GM04504 (cell line): ENCODE results near the gene BAX.

ENCODE experiments used
- DNase-seq: peaks from one replicate; pipeline ENCODE4 v3.0.0-alpha.2; 2012; ENCODE audit warnings: low read depth

BAX gene

DNA sequence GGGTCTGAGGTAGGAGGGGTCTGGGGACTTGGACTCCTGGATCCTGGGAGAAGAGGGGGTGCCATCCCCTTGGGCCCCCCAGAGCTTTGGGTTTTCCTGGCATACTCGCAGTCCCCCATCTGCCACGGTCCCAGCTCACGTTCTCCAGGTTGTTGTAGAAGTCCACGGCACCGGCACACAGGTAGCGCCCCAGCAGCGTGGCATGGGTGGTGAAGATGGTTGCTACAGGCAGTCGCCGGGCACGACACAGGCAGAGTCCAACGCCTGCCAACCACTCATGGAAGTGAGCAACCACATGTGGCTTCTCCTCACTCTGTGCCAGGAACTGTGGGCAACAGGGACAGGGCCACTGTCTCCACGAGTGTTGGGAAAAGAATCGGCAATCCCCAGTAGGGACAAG, 31.0 kb downstream of the BAX start:
- no peak for DNase-seq

- no peak for DNase-seq
Measured at GRCh38 chr19:48986211-48986610, 31.5 kb downstream of the BAX start.

GRCh38 chr19:48987323-48987722, 32.6 kb downstream of the BAX start:
- no peak for DNase-seq

DNA sequence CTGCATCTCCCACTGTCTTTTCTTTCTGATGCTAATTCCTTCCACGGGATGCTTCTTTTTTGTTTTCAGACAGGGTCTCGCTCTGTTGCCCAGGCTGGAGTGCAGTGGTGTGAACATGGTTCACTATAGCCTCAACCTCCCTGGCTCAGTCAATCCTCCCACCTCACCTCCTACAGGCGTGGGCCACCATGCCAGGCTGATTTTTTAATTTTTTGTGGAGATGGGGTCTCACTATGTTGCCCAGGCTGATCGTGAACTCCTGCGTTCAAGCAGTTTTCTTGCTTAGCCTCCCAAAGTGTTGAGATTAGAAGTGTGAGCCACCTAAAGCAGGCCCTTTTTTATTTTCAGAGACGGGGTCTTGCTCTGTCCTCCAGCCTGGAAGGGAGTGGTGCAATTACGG, 33.6 kb downstream of the BAX start:
- DNase-seq: no peak

DNA sequence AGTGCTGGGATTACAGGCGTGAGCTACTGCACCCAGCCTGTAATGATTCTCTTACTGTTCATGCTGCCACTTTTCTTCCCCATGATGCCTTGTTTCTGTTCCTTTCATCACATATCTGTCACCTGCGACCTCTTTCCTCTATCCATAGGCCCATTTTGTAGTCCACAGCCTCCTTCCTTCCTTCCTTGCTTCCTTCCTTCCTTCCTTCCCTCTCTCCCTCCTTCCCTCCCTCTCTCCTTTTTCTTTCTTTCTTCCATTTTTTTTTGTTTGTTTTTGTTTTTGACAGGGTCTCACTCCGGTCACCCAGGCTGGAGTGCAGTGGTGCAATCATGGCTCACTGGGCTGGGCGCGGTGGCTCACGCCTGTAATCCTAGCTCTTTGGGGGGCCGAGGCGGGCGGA, 34.2 kb downstream of the BAX start:
- no peak for DNase-seq

DNA sequence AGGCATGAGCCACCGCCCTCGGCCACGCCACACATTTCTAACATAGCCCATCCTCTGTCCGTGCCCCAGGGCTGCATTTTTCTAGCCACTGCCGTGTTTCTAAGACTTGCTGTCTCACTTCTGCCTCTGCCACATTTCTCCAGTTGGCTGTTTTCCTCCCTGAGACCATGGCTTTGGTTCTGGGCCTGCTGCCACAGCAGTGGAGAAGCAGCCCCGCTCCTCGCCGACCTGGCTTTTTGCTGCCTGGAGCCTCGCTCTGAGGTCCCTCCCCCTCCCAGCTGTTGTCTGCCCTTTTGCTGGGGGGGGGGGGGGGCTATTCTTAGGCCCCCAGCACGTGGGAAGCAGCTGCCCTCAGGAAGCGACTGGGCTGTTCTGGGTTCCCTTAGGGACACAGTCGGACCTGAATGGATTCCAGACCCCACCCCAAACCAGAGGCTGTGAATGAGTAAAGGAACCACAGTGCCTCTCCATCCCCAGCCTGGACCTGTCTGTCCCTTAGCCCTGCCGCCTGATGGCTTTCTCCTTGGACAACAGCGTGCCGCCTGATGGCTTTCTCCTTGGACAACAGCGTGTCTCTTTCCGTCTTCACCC, 35.1 kb downstream of the BAX start:
- no peak for DNase-seq

DNA sequence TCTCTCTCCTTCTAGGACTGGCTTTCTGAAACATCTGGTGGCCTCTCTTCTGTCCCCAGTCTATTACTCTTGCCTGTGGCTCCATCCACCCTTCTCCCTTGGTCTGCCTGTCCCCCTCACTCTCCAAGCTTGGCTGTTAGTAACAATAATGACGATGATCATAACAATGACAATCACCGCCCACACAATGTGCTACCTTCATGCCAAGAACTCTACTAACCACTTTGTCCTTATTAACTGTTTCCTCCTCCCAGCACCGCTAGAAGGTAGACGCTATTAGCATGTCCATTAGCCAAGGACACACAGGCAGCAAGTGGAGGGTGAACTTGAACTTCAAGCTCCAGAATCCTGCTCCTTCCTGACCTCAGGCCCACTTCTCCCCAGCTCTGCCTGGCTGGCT, 35.7 kb downstream of the BAX start:
- no peak for DNase-seq

DNA sequence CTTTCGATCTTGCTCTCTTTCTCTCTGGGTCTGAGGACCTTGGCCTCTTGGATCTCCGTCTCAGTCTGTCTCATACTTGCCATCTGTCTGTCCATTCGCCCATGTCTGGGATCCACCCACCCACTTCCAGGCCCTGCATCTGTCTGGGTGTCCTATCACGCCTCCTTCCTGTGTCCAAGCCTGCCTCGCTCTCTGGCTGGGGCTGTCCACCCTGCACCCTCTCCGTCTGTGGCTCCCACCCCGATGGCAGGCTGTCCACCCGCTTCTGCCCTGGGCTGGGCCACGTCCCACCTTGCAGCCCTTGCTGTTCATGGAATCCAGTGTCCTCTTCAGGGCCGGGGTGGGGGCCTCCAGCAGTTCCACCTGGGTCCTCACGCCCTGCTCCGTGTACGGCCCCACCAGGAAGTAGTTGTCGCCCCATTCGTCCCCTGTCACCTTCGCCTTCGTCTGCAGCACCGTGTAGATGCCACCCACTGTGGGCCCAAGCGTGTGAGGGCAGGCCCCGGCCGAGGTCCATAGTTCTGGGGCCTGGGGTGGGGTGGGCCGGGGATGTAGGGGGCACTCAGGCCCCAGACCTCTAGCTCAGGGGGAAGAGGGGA, 36.4 kb downstream of the BAX start:
- no peak for DNase-seq

GRCh38 chr19:48991873-48992580, 37.4 kb downstream of the BAX start:
- DNase-seq: peak; percentile 59

DNA sequence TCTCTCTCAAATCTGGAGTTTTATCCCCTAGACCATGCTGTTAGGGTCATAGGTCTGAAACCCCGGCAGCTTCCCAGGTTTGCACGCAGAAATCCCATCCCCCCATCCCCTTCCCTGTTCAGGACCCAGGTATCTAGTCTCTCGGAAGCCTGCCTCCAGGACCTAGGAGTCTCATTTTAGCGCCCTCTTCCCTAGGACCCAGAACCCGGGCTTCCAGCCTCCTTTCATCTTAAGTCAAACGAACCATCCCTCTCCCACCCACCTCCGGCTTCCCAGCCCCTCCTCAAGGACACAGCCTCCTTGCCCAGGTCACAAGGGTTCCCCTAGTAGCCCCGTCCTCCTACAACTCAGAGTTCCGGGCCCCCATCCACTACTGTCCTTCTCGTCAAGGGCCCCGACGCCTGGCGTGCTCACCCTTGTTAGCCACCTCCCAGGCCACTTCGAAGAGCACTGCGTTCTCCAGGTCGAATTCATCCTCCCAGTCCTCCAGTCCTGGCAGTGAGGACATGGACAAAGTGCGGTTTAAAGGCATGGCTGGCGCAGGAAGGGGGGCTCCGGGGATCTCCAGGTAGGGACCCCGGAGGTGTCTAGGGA, 38.0 kb downstream of the BAX start:
- DNase-seq: no peak

DNA sequence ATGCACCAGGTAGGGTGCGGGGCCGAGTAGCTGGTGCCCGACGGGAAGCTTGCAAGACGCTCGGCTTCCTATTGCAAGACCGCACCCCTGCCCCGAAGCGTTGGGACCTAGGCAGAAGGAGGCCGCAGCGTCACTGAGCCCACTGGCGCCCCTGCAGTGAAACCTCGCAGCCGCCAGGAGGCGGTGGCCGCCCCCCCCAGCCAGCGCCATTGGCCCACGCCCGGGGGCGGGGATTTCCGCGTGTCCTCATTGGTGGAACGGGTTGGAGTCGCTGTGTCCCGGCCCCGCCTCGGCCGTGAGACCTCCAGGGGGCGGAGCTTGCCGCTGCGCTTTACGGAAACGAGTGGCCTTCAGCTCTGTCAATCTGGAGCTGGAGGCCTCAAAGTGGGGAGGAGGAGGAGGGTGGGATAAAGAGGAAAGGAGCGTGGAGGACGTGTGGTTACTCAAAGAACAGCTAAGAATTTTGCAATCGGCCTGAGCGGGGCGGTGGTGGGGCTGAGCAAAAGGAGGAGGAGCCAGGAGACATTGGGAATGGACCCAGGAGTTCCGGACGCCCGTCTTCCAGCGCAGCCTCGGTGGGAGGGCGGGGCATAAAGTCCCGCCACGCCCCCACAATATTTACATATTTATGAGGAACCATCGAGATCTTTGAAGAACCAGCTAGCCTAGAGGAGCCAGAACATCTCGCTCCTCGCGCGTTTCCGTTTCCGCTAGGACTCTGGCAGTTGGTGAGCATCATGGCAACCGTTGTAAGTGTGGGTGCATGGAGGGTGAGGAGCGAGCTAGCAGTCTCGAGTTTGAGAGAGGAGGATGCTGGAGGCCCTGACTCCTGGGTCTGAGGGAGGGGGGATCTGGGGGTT, 38.7 kb downstream of the BAX start, which contains the start of the genes GYS1 and RUVBL2:
Gene GYS1 (minus strand): TSS at position 135 of the 860 bp plus-strand sequence. CDS start 197 bp downstream, outside the sequence.
Gene RUVBL2 (plus strand): TSS at position 713 of the 860 bp plus-strand sequence. CDS start 25 bp downstream, at position 738.
- peak; percentile 100 for DNase-seq

GRCh38 chr19:48994035-48994386, 39.3 kb downstream of the BAX start:
- DNase-seq: no peak

GRCh38 chr19:48997972-48998371, 43.3 kb downstream of the BAX start:
- no peak for DNase-seq

DNA sequence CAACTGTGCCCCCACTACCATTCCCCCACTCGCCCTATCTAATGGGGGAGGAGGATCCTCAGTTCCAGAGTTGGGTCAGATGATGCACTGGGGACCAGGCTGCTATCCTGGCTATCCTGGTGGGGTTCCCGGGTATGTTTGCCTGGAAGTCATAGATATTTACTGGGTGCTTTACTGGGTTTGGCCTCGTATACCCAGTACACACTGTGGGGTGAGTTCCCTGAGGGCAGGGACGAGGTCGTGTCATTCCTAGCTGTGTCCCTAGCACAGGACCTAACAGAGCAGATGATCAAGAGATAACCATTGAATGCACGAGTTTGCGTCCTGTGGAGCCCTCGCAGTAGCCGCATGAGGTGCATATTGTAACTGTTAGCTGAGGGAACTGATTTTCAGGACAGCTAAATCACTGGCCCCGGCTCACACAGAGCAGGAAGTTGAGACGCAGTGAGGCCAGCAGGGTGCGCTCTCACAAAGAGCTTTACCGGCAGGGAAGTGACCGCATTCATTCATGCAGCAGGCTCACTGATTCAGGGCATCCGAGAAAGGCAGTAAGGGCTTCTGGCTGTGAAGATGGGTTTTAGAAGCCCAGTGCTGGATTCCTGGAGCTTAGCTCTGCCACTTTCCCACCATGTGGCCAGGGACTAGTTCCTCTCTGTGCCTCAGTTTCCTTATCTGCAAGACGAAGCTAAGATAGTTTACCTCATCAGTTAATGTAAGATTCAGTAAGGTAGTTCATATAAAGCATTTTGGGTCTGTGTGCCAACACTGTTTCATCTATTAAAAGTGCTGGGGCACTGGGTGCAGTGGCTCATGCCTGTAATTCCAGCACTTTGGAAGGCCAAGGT, 45.0 kb downstream of the BAX start:
- no peak for DNase-seq

- no peak for DNase-seq
Measured at GRCh38 chr19:49004133-49004532, 49.5 kb downstream of the BAX start.

DNA sequence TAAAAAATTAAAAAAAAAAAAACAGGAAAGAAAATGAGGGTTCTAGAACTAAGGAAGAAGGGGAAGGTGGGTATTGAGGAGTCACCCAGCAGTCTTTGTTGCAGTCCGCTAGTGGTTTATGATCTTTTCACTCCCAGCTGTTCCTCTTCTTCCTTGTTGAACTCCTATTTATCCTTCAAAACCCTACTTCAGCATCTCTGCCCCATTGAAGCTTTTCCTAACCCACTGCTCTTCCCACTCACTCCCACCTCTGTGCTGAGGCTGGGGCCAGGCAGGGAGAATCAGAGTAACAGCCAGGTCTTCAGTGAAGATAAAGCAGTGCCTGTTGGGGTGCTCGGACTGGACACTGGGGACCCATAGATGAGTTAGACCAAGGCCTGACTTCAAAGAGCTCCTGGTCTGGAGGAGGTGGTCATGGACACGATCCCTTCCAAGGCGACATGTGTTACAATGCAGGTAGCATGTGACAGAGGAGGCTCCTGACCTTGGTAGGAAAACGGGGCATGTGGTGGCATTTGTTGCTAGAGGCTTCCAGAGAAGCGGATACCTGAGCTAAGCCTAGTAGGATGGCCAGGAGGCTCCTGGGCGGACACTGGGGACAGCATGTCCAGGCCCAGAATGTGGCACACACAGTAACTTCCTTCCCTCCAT, 50.4 kb downstream of the BAX start:
- no peak for DNase-seq

- DNase-seq: no peak
Measured at GRCh38 chr19:49006905-49007304, 52.2 kb downstream of the BAX start.

GRCh38 chr19:49009828-49010227, 55.2 kb downstream of the BAX start:
- no peak for DNase-seq

DNA sequence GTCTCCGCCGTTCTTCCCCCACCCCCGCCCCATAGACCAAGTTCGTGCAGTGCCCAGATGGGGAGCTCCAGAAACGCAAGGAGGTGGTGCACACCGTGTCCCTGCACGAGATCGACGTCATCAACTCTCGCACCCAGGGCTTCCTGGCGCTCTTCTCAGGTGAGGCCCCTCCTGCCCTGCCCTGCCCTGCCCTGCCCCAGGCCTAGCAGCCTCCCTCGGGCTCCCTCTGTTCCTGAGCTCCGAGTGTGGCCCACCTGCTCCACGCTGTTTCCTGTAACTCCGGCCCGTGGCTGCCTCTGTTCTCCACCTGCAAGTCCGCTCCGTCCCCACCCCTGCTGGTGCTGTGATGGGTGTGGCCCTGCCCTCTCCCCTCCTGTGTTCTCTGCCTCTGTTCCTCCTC, 55.8 kb downstream of the BAX start:
- DNase-seq: no peak

DNA sequence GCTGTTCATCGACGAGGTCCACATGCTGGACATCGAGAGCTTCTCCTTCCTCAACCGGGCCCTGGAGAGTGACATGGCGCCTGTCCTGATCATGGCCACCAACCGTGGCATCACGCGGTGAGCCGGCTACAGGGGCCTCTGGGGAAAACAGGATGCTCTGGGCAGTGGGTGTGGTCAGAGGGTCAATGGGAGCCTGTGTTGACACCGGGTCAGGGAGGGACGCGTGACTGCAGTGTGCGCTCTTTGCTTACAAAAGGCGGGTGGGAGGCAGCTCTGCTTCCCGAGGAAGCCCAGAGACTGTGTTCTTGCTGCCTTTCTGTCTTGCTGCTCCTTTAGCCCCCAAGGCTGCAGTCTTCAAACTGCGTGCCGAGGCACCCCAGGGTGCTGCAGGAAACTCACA, 56.5 kb downstream of the BAX start:
- no peak for DNase-seq
